CD1c-positive myeloid dendritic cell (primary cell): ENCODE measurements around the gene BMPR1B.
"Not testable (repeated sequence)": the region's sequence is repeated elsewhere in the genome, so short reads cannot be mapped to it uniquely, and the experiment has no call there.

Source experiments
- DNase-seq: peaks from one replicate; pipeline ENCODE4 v3.0.0-alpha.2; 2016; ENCODE audit errors: extremely low spot score

Gene BMPR1B

GRCh38 chr4:95139424-95139823, 381.7 kb downstream of the BMPR1B start:
- not testable (repeated sequence) for DNase-seq

DNA sequence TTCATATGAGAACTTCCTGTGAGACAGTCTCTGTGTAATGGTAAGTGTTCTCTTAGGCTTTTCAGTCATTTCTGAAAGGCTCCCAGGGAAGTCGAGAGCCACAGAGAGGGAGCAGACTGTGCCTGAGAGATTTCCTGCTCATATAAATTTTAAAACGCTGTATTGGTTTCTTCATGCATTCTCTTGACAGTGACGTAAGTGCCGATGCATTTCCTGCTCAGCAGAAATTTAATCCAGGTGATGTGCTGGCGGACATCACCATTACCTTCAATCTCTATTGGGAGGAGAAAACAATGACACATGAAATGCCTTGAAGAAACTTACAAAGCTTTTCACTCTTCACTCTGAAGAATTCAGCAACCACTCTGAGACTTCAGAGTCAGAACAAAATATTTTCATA, 383.6 kb downstream of the BMPR1B start:
- DNase-seq, result no peak

DNA sequence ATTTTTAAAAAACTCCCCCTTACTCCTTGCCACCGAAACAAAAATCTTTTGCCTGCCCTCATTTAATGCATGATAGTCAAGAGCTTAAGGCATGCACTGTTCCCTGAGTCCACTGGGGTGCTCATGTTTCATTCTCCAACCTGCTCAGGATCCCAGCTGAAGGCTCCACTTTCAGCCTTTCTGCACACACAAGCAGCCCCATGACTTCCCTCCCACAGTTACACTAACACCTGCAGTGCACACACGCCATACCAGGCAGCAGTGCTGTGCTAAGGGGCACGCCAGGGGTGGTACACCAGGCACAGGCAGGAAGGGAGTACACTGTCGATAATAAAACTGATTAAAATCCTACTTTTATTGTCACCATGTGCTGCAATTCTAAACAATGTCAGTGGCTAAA, 385.2 kb downstream of the BMPR1B start:
- no peak for DNase-seq

DNA sequence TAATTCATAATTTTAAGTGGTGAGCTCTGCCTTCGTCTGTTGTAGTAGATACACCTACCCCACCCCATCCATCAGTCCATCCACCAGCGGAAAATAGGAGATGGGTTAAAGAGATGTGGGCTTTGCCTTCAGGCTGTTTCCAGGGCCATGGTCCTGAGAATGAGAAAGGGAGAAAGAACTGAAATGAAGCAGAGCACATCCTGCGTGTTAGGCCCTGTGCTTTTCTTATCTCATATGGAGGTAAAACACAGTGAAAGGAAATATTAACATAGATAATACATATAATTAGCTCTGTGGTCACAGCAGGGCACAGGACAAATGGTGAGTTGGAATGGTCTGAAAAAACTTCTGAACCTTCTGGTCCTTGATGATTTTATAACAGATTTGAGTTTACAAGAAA, 393.5 kb downstream of the BMPR1B start:
- no peak for DNase-seq

- no peak for DNase-seq
These were observed 395.4 kb downstream of the BMPR1B start for GRCh38 chr4:95153182-95153581.

DNA sequence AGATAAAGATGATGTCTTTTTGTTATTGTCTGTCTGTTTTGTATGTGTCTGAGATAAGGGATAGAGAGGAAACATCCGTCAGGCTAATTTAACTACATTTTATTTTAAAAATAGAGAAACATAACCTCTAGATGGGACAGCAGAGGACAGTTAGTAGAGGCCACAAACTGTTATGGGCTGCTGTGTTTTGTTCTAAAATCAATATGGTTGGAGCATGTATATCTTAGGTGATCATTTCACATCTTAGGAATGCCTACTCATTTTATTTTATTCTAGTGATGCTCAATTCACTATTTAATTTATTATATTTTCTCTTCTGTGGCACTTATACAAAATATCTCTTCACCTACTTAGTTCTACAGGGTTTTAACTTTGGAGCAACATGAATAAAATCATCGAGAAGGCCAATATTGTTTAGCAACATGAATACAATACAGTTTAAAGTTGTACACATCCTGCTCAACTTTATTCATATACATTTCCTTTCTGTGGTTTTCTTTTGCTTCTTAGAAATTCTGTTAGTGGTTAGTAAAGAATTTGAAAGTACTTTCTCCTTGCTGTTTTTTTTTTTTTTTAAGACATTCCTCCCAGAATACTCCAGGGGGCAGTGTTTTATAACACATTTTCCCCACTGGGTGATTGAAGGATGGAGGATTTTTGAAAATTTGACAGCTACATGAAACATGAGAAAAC, 398.1 kb downstream of the BMPR1B start:
- peak; percentile 40 for DNase-seq

DNA sequence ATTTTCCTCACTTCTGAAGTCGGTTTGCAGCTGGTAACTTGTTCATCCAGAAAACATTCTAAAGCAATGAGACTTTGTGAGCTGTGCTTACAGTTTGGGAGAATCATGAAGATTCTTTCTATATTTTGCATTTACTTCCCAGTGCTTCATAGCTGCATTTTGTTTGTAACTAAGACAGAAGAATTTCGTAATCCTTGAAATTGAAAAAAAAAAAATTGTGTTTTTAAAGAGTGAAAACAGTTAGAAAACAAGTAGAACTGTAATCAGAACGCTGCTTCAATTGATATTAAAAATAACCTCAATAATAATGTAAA, 398.7 kb downstream of the BMPR1B start:
- DNase-seq, result no peak

- DNase-seq, result no peak
These were observed 399.8 kb downstream of the BMPR1B start for GRCh38 chr4:95157596-95157995.

DNA sequence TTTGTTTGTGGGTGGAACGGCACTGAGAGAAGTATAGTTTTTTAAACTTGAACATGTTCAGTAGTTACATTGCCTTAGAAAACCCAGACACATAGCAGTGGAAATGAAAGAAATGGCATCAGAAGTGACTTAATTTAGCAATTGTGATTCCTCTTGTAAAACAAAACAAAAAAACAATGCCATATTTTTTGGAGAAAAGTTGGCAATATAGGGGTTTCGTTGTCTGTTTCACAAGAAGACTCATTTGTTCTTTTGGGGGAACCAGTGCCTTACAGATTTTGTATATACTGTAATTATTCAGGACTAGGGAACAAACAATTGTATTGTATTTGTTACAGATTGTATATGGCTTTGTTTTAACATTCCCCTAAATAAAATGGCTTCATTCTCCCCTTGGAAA, 400.3 kb downstream of the BMPR1B start:
- no peak for DNase-seq

GRCh38 chr4:95158626-95159025, 400.9 kb downstream of the BMPR1B start:
- no peak for DNase-seq

GRCh38 chr4:95159384-95159783, 401.6 kb downstream of the BMPR1B start:
- DNase-seq, result no peak

DNA sequence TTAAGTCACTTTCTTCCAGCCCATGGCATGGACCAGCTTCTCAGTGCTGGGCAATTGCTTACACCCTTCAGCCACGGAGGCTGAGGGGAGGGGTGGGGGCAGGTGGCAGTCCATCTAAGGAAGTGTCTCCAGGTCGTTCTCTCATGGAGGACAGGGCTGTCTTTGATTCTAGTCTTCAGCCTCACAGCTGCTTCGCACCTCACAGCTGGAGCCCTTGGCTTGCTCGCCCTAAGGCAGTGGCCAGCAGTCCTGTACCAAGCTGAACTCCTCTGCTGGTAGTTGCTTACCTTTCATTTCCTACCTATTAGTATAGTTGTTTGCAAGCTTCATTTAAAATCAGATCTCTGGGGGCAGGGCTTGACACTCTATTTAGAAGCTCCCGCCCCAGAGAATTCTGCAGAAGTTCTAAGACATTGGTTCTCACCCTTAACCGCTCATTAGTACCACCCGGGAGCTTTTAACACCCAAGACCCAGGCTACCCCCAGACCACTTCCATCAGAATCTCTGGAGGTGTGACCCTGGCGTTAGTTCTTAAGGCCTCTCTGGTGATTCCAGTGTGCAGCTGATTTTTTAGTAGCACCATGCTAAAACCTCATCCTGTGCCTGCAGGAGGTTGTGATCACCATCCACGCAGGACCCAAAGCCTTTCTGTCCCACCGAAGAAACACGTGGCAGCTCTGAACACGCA, 404.2 kb downstream of the BMPR1B start:
- no peak for DNase-seq

GRCh38 chr4:95162867-95163266, 405.1 kb downstream of the BMPR1B start:
- DNase-seq, result no peak

- peak; percentile 65 for DNase-seq
These were observed 408.3 kb downstream of the BMPR1B start for GRCh38 chr4:95165926-95166524.

GRCh38 chr4:95167805-95168204, 410.1 kb downstream of the BMPR1B start:
- no peak for DNase-seq

- DNase-seq, result no peak
These were observed 412.4 kb downstream of the BMPR1B start for GRCh38 chr4:95170176-95170575.

- DNase-seq, result not testable (repeated sequence)
These were observed 413.6 kb downstream of the BMPR1B start for GRCh38 chr4:95171377-95171776.

DNA sequence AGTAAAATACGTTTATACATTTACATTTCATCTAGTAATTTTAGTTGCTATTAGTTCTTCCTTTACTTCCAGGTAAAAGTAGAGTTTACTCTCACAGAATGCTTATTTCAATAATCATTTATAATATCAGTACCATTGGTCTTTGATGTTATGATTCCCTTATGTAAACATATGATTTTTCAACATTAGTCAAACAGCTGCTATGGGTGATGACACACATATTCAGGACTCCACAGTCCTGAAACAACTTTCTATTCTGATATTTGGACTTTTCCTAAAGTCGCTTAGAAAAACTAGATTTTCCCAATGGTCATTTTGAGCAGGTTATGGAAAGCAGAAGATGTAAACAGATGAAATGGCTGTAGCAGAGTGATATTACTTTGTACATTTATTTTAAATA, 421.2 kb downstream of the BMPR1B start:
- DNase-seq, result no peak

DNA sequence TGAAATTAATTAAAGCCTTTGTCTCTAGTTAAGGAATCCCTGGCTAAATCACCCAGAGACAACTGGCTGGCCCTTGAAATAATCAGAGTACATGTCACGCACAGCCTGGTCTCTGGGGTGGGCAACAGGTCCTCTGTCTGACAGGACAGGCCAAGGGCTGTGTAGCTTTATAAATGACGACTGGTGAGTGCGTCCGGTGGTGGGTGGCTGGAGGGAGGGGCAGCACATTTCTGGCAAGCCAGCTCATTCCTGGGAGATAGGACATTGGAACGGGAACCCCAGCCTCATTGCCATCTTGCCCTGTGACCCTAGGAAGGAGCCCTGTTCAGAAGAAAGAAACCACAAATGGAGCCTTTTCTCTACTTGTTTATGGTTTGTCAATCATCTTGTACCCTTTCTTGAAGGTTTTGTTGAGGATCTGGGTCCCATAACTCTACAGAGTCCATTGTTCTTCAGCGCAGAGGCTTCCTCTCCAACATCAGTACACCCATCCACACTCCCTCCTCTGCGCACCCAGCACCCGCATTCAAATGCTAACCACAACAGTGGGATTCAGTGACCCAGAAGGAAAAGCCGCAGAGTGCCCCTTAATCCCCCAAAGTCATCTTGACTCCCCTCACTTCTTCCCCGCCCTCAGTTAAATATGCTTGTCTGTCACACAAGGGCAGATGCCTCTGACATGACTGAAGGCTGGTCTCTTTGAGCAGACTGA, 422.9 kb downstream of the BMPR1B start:
- no peak for DNase-seq

GRCh38 chr4:95181243-95181995, 423.7 kb downstream of the BMPR1B start:
- no peak for DNase-seq

- no peak for DNase-seq
These were observed 424.2 kb downstream of the BMPR1B start for GRCh38 chr4:95181996-95182306.
